Common myeloid progenitor, CD34-positive (primary cell): ENCODE results near the gene ANGPTL8.

ENCODE experiments used
- CTCF ChIA-PET: fragments of 350-600 bp; sonication (Branson Sonifier 250); formaldehyde crosslinking; loops from one replicate; lab custom pipeline; 2021; ENCODE audit warnings: antibody characterized with exemption; lab: Charles Lee
- POLR2A ChIA-PET: fragments of 350-600 bp; sonication (Branson Sonifier 250); formaldehyde crosslinking; loops from one replicate; lab custom pipeline; 2021; ENCODE audit warnings: antibody characterized with exemption; lab: Charles Lee
- DNase-seq, 3 donors: peaks; one replicate each; pipeline versions ENCODE4 v3.0.0 to v3.0.0-alpha.2; 2013
- H3K27ac ChIP-seq, 2 experiments: 1 replicate in 1 of 2; 2 replicates in 1 of 2; pipeline ENCODE4 v1.7.0; 2013; ENCODE audit warnings: inconsistent platforms in 2 of 2, low read length in 2 of 2, mild to moderate bottlenecking in 2 of 2, low read depth in 1 of 2, moderate library complexity in 1 of 2; ENCODE audit not compliant: severe bottlenecking in 2 of 2, insufficient read depth in 1 of 2, poor library complexity in 1 of 2
- H3K27me3 ChIP-seq, 5 experiments: replicated peaks in 2 of 5; 1 replicate in 3 of 5; 2 replicates in 2 of 5; pipeline versions ENCODE4 v1.6.1 to v1.7.0; 2013; ENCODE audit warnings: low read length in 4 of 5, mild to moderate bottlenecking in 2 of 5, moderate library complexity in 2 of 5, inconsistent platforms in 1 of 5; ENCODE audit not compliant: insufficient read depth in 5 of 5, control insufficient read depth in 4 of 5
- H3K36me3 ChIP-seq, 4 experiments: 1 replicate in 2 of 4; 2 replicates in 2 of 4; pipeline versions ENCODE4 v1.6.1 to v1.7.0; 2013; ENCODE audit warnings: low read length in 3 of 4, control low read depth in 1 of 4, mild to moderate bottlenecking in 1 of 4; ENCODE audit not compliant: control insufficient read depth in 4 of 4, insufficient read depth in 4 of 4
- H3K4me1 ChIP-seq, 4 experiments: 1 replicate in 3 of 4; 2 replicates in 1 of 4; pipeline versions ENCODE4 v1.6.1 to v1.7.1; 2013; ENCODE audit warnings: low read length in 3 of 4, mild to moderate bottlenecking in 3 of 4, control low read depth in 1 of 4, inconsistent platforms in 1 of 4, moderate library complexity in 1 of 4; ENCODE audit not compliant: control insufficient read depth in 4 of 4, insufficient read depth in 4 of 4; ENCODE audit errors: control extremely low read depth in 1 of 4
- H3K4me3 ChIP-seq, 7 experiments: 1 replicate in 4 of 7; 2 replicates in 3 of 7; pipeline versions ENCODE4 v1.5.1 to v1.7.0; 2013; ENCODE audit warnings: mild to moderate bottlenecking in 7 of 7, low read length in 6 of 7, moderate library complexity in 6 of 7, inconsistent platforms in 2 of 7, low read depth in 2 of 7, control low read depth in 1 of 7; ENCODE audit not compliant: insufficient read depth in 4 of 7, control insufficient read depth in 1 of 7; ENCODE audit errors: extremely low read depth in 1 of 7
- H3K9me3 ChIP-seq, 5 experiments: 1 replicate in 4 of 5; 2 replicates in 1 of 5; pipeline versions ENCODE4 v1.6.1 to v1.7.1; 2013; ENCODE audit warnings: low read length in 4 of 5, mild to moderate bottlenecking in 2 of 5, inconsistent platforms in 1 of 5, low read depth in 1 of 5, moderate library complexity in 1 of 5; ENCODE audit not compliant: control insufficient read depth in 4 of 5, insufficient read depth in 2 of 5; ENCODE audit errors: control extremely low read depth in 1 of 5
- WGBS: methylation state at CpG from one replicate; pipeline ENCODE4 v1.1.5; 2013; ENCODE audit not compliant: insufficient coverage; 5-methylcytosine and 5-hydroxymethylcytosine counted together

Gene ANGPTL8

GRCh38 chr19:11194656-11195558 is 44.5 kb upstream of the ANGPTL8 start:
- Histone ChIP-seq H3K4me3 (peak overlapping the region in 4 of 7 experiments; percentile 28 to 69 (median 42)), H3K27me3 (no peaks in the 10 kb centered on the region), H3K27ac (no peak overlapping the region), H3K9me3 (no peaks in the 10 kb centered on the region), H3K4me1 (peaks cover 0 to 41% (median 26%) of the 10 kb centered on the region in 4 experiments), H3K36me3 (peaks cover 0 to 19% (median 0%) of the 10 kb centered on the region in 4 experiments)
- WGBS = 15% methylated on average over 6 of the region's 20 CpGs
- ChIA-PET POLR2A (no interaction called here), CTCF (interaction anchor here (1.2 to 1.6 kb wide), 2 partner anchors 9 to 13 kb away, joined by 5 to 6 read pairs; no protein-coding TSS in a partner anchor)
- DNase-seq = peak in 1 of 3 donors; percentile 26

GRCh38 chr19:11195681-11196080 is 43.7 kb upstream of the ANGPTL8 start:
- peaks cover 0 to 19% (median 0%) of the 10 kb centered on the region in 4 experiments for H3K36me3 ChIP-seq
- H3K4me3 ChIP-seq = peak overlapping the region in 3 of 7 experiments; percentile 4 to 69 (median 28)
- H3K4me1 ChIP-seq = peaks cover 0 to 41% (median 26%) of the 10 kb centered on the region in 4 experiments
- H3K9me3 ChIP-seq = no peaks in the 10 kb centered on the region
- no peak overlapping the region for H3K27ac ChIP-seq
- ChIA-PET CTCF (no interaction called here), POLR2A (no interaction called here)
- WGBS = 85% methylated on average over 7 of the region's 12 CpGs
- no peaks in the 10 kb centered on the region for H3K27me3 ChIP-seq
- no peak for DNase-seq

- Histone ChIP-seq H3K27me3 (no peaks in the 10 kb centered on the region), H3K36me3 (peaks cover 0 to 17% (median 0%) of the 10 kb centered on the region in 4 experiments), H3K27ac (peak overlapping the region in 1 of 2 experiments; percentile 34), H3K9me3 (no peaks in the 10 kb centered on the region), H3K4me3 (peak overlapping the region; percentile 24 to 87 (median 72)), H3K4me1 (peaks cover 0 to 37% (median 26%) of the 10 kb centered on the region in 4 experiments)
- CTCF ChIA-PET = no interaction called here
- POLR2A ChIA-PET = no interaction called here
- no peak for DNase-seq
- 19% methylated on average over 25 of the region's 47 CpGs for WGBS
These were observed 42.8 kb upstream of the ANGPTL8 start for GRCh38 chr19:11196406-11197287.

GRCh38 chr19:11197291-11198174 is 41.9 kb upstream of the ANGPTL8 start, which contains the start of gene KANK2:
Gene KANK2 (minus strand): TSS chr19:11197545. CDS start chr19:11194511, 3,034 bp downstream.
- no peaks in the 10 kb centered on the region for H3K27me3 ChIP-seq
- no peaks in the 10 kb centered on the region for H3K9me3 ChIP-seq
- H3K36me3 ChIP-seq = peaks cover 0 to 15% (median 0%) of the 10 kb centered on the region in 4 experiments
- H3K4me1 ChIP-seq = peaks cover 0 to 37% (median 26%) of the 10 kb centered on the region in 4 experiments
- 2% methylated on average over 29 of the region's 78 CpGs for WGBS
- DNase-seq = peak; percentile 65 to 79 (median 71)
- ChIA-PET POLR2A (no interaction called here), CTCF (interaction anchor here (1.0 to 1.5 kb wide), 3 partner anchors 8 to 44 kb away, joined by 3 to 4 read pairs (median 3); no protein-coding TSS in a partner anchor)
- peak within 1 kb of the TSS; percentile 42 to 87 (median 72) for H3K4me3 ChIP-seq
- peak within 1 kb of the TSS in 1 of 2 experiments; percentile 34 for H3K27ac ChIP-seq

GRCh38 chr19:11198175-11198534 is 41.3 kb upstream of the ANGPTL8 start:
- WGBS = 85% methylated on average over 7 of the region's 7 CpGs
- Histone ChIP-seq H3K27me3 (no peaks in the 10 kb centered on the region), H3K9me3 (no peaks in the 10 kb centered on the region), H3K36me3 (peaks cover 0 to 10% (median 0%) of the 10 kb centered on the region in 4 experiments), H3K4me1 (peaks cover 0 to 42% (median 28%) of the 10 kb centered on the region in 4 experiments), H3K4me3 (peak overlapping the region in 5 of 7 experiments; percentile 66 to 87 (median 73)), H3K27ac (no peak overlapping the region)
- ChIA-PET CTCF (interaction anchor here (1.0 to 1.5 kb wide), 4 partner anchors 9 to 60 kb away, joined by 3 to 4 read pairs (median 3); no protein-coding TSS in a partner anchor), POLR2A (no interaction called here)
- DNase-seq = no peak
